Glomerular visceral epithelial cell (primary cell): ENCODE measurements around the gene NUDT7.

Experiments used
- DNase-seq: peaks from one replicate; pipeline ENCODE4 v3.0.0-alpha.2; 2016; ENCODE audit errors: extremely low spot score

NUDT7 gene

GRCh38 chr16:77722309-77723107, at the start of gene NUDT7:
NUDT7 (plus strand) TSS chr16:77722514; CDS start chr16:77722583, 69 bp downstream.
- peak; percentile 88 for DNase-seq

- DNase-seq: no peak
Observed at GRCh38 chr16:77674888-77675287, 47.4 kb upstream of the NUDT7 start.

GRCh38 chr16:77675464-77676324, 46.6 kb upstream of the NUDT7 start:
- peak; percentile 43 for DNase-seq

- no peak for DNase-seq
Observed at GRCh38 chr16:77677129-77677528, 45.2 kb upstream of the NUDT7 start.

- no peak for DNase-seq
Observed at GRCh38 chr16:77679391-77679790, 42.9 kb upstream of the NUDT7 start.

- no peak for DNase-seq
Observed at GRCh38 chr16:77679901-77680300, 42.4 kb upstream of the NUDT7 start.

- DNase-seq: no peak
Observed at GRCh38 chr16:77680496-77680895, 41.8 kb upstream of the NUDT7 start.

- no peak for DNase-seq
Observed at GRCh38 chr16:77682586-77682985, 39.7 kb upstream of the NUDT7 start.

GRCh38 chr16:77683397-77684180, 38.7 kb upstream of the NUDT7 start:
- DNase-seq: no peak

- no peak for DNase-seq
Observed at GRCh38 chr16:77684181-77684526, 38.2 kb upstream of the NUDT7 start.

- no peak for DNase-seq
Observed at GRCh38 chr16:77686385-77686784, 35.9 kb upstream of the NUDT7 start.

GRCh38 chr16:77689971-77690370, 32.3 kb upstream of the NUDT7 start:
- no peak for DNase-seq

- DNase-seq: no peak
Observed at GRCh38 chr16:77690416-77690815, 31.9 kb upstream of the NUDT7 start.

- no peak for DNase-seq
Observed at GRCh38 chr16:77692612-77693011, 29.7 kb upstream of the NUDT7 start.

GRCh38 chr16:77696149-77696548, 26.2 kb upstream of the NUDT7 start:
- no peak for DNase-seq

- DNase-seq: no peak
Observed at GRCh38 chr16:77700846-77701245, 21.5 kb upstream of the NUDT7 start.

- DNase-seq: no peak
Observed at GRCh38 chr16:77705351-77705750, 17.0 kb upstream of the NUDT7 start.

GRCh38 chr16:77711179-77711578, 11.1 kb upstream of the NUDT7 start:
- DNase-seq: no peak

- DNase-seq: no peak
Observed at GRCh38 chr16:77711775-77712174, 10.5 kb upstream of the NUDT7 start.

GRCh38 chr16:77715145-77715544, 7.2 kb upstream of the NUDT7 start:
- no peak for DNase-seq

GRCh38 chr16:77721752-77722308, 484 bp upstream of the NUDT7 start:
- no peak for DNase-seq

- peak; percentile 1 for DNase-seq
Observed at GRCh38 chr16:77723108-77723514, 797 bp downstream of the NUDT7 start.
